GM21390 (cell line): Measurements from ENCODE around the gene CHRNA5.

ENCODE experiments used
- ATAC-seq: cut with Tn5 transposase; IDR thresholded peaks from one replicate; pipeline ENCODE4 v1.9.1; 2021; ENCODE audit not compliant: unreplicated experiment

The CHRNA5 gene

GRCh38 chr15:78636378-78636859, 71.1 kb downstream of the CHRNA5 start:
- ATAC-seq = no peak

- ATAC-seq = no peak
Measured at GRCh38 chr15:78637776-78638435, 72.6 kb downstream of the CHRNA5 start.

DNA sequence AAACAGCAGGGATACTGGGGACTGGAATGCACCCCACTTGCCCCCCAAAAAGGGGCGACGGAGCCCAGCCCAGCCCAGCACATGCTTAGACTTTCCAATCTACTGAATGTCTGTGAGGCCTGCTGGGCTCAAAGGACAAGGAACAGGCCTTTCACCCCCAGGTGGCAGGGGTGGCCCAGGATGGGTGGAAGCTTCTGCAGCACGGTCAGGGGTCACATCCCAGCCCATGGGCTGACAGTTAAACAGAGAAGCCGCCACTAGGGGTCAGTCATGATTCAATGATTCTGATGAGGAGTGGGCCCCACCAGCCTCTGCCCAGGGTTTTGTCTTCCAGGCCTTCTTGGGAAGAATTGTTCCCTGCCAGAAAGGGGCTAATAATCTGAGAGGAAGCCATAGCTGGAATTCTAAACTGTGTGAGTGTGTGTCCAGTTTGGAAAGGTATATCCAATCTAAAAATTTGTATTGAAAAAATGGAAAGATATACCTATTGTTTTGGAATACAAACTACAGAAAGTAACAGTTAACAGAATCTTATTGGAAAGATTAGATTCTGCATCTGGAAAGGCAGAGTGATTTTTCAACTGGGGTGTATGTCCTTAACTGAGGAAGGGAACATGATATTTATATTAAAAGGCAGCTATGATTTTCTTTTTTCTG, 73.5 kb downstream of the CHRNA5 start:
- ATAC-seq = no peak

GRCh38 chr15:78640527-78641101, 75.3 kb downstream of the CHRNA5 start:
- ATAC-seq = no peak

- ATAC-seq = no peak
Measured at GRCh38 chr15:78641102-78641748, 75.9 kb downstream of the CHRNA5 start, which contains the start of gene CHRNB4. TSS of gene CHRNB4 (minus strand) at chr15:78641210. CDS start at chr15:78641133, 77 bp downstream.

DNA sequence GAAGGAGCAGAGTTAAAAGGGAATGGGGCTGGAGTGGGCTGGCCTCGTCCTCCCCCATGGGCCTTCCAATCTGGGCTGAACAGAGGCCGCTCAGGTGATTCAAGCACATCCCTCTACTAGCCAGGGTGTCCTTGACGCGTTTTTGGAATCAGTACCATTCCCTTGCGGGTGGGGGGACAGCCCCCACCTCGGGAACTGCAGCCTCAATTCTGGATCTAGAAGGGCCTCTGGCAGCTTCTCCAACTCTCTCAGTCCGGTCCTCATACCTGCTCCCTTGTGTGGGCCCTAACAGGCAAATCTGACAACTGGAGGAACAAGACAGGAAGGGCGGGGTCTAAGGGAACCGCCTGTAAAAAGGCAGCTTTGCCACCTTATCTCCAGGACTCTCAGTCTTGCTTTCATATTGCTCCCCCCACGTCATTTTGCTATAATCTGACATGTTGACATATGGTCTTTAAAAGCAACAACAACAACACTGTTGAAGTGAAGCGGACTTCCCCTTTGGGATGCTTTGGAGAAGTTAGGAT, 76.5 kb downstream of the CHRNA5 start:
- no peak for ATAC-seq

GRCh38 chr15:78642331-78642730, 77.0 kb downstream of the CHRNA5 start:
- ATAC-seq = no peak
